Endometrial microvascular endothelial cells (primary cell): ENCODE data around the gene CCDC71L. TPM values are rescaled to one million over a fixed set of nuclear protein-coding genes. Genes with fewer than 3 reads are reported as not detected.

Source experiments
- in situ Hi-C: cut with HindIII; loops from 2 replicates; pipeline ENCODE4 v1.10.0; 2017; ENCODE audit warnings: low sequenced_read_pairs, low pct_unique_long_range_greater_than_20kb; ENCODE audit errors: inconsistent ontology term
- total RNA-seq: library from RNA; depleted of rRNA; stranded (reverse); fragments of >200 nt; gene quantifications from one replicate; pipeline ENCODE4 v1.2.3, GENCODE V29; 2015; ENCODE audit errors: inconsistent ontology term

Gene CCDC71L
- total RNA-seq, 1 donor from 2014 or later, result 35.0 TPM

DNA sequence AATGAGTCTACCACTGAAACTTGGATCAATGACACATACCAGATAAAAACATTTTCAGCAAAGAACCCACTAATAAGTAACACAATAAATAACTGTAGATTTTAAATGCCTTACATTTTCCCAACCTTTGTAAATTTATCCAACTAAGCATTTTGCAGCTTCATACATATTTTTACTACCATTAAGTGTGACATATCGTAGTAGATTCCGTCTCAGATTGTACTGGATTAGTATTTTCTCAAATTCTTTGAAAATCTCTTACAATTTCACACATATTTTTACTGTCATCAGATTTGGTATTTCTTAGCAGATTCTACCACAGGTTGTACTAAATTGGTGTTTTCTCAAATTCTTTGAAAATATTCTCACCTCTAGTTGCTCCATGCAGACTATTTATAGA, 26.0 kb downstream of the CCDC71L start:
- in situ Hi-C loops, result no loop called here

DNA sequence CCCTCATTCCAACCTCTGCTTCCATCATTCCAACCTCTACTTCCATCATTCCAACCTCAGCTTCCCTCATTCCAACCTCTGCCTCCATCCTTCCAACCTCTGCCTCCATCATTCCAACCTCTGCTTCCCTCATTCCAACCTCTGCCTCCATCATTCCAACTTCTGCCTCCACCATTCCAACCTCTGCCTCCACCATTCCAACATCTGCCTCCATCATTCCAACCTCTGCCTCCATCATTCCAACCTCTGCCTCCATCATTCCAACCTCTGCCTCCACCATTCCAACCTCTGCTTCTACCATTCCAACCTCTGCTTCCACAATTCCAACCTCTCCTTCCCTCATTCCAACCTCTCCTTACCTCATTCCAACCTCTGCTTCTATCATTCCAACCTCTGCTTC, 30.3 kb downstream of the CCDC71L start:
- in situ Hi-C loops, result no loop called here

DNA sequence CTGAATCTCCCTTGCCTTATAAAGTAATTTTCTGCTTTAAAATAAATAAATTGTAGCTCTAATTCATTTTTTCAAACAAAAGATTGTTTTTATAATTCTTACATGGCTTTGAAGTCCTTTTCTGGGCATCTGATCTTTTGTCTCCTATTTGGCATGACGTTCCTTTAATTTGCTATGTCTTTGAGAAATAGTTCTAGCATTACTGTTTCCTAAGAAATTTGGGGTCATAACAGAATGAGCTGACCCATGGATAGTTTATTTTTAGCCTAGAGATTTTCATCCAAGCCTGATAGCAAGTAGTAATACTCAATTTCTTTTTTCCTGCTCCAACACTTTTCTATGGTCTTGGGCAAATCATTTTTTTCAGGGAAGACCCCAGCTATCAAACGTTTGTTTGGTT, 31.4 kb downstream of the CCDC71L start:
- in situ Hi-C loops, result no loop called here

DNA sequence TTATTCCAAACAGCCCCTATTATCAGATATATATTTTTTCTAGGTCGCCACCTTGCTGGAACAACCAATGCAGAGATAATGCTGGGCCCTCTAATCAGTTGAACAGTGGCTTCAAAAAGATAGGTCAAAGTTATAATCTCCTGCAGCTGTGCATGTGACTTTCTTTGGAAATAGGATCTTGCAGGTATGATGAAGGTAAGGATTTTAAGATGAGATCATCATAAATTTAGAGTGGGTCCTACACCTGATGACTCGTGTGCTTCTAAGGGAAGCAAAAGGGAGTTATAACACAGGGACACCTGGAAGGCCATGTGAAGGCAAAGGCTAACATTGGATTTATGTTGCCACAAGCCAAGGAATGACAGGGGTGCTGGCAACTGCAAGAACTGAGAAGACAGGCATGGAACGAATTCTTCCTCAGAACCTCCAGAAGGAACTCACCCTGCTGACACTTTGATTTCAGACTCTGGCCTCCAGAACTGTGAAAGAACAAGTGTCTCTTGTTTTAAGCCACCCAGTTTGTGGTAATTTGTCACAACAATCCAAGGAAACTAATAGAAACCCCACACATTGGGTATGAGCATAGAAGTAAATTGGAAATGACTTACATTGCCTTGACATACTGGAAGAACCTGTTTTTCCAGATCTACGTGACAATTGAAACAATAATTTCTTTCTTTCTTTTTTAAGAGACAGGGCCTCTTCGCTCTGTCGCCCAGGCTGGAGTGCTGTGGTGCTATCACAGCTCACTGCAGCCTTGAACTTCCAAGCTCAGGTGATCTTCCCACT, 34.4 kb downstream of the CCDC71L start:
- in situ Hi-C loops, result no loop called here

DNA sequence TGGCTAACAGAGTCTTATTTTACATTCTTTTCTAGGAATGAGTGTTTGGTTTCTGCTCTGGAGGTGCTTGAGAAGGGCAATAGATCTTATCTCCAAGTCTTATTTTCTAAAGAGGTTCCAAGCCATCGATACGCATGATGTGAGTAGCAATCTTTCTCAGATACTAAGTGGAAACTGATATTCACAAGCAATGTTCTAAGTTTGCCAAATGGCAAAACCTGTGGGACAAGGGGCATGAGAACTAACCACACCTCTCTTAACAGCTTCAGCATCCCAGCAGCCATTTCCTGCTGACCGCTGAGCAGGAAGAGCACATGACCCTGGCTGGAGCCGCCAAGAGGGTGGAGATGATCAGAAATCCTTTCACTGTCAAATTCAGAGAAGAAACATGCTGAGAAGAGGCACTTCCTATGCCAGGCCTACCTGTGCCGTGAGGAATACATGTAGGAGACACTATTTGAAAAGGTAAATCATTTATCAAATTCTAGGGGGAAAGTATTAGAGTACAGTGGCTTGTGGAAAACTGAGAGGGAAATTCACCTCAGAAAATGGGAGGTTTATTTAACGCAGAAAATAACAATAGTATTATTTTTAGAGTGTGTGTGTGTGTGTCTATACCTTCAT, 35.2 kb downstream of the CCDC71L start:
- in situ Hi-C loops, result no loop called here

DNA sequence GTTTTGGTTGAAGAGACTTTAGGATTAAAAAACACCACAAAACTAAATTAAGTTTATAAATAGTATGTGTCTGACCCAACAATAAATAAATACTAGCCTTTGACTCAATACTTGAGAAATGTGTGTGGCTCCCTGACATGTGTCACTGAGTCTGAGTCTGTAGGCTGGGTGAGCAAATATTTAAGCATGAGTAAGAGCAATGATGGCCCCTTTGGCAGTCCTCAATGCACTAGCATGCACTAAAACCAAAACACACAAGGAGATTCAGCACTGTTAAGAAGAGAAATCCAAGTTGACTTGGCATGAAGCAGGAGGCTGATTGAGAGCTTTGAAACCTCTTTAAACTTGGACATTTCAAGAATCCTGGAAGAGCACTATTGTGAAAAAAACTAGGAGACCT, 37.1 kb downstream of the CCDC71L start:
- in situ Hi-C loops, result no loop called here

DNA sequence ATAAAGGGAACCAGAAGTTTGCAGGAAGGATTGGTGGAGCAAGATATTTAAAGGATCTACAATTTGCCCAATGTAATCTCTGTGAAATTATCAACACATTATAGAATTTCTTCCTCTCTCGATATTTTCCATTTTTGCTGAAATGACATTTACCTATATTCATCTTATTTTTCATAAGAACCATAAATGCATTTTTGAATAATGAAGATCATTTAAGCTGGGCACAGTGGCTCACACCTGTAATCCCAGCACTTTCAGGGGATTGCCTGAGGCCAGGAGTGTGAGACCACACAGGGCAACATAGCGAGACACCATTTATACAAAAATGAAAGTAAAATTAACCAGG, 37.7 kb downstream of the CCDC71L start:
- in situ Hi-C loops, result no loop called here

DNA sequence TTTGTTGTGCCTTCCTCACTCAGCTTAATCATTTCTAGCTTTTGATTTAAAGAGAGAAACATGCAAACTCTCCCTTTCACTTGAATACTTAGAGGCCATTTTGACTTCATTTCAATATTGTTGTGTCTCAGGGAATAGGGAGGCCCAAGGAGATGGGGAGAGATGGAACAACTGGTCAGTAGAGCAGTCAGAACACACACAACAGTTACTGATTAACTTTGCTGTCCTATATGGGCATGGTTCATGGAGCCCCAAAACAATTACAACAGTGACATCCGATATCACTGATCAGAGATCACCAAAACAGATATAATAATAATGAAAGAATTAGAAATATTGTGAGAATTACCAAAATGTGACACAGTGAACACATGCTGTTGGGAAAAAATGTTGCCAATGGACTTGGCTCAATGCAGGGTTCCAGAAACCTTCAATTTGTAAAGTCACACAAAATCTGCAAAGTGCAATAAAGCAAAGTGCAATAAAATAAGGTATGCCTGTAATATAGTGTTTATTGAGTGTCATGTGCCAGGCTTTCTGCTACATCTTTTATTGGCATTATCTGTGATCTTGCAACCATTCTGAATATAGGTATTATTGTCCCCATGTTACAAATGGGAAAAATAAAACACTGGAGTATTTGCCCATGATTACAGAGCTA, 38.2 kb downstream of the CCDC71L start:
- in situ Hi-C loops, result no loop called here

DNA sequence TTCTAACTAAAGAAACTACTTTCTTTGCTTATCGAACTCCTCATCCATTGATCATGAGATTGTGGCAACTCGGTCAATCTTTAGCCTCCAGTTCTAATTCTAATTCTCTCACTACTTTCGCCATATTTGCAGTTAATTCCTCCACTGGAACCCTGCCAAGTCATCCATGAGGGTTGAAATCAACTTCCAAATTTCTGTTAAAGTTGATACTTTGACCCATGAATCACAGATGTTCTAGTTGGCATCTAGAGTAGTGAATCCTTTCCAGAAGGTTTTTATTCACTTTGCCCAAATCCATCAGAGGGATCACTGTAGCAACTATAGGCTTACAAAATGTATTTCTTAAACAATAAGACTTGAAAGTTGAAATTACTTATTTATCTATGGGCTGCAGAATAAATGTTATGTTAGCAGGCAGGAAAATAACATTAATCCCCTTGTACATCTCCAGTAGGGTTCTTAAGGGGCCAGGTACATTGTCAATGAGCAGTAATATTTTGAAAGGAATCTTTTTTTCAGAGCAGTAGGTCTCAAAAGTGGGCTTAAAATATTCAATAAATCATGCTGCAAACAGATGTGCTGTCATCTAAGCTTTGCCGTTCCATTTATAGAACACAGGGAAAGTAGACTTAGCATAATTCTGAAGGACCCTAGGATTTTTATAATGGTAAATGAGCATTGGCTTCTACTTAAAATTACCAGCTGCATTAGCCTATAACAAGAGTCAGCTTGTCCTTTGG, 39.4 kb downstream of the CCDC71L start:
- in situ Hi-C loops, result no loop called here

DNA sequence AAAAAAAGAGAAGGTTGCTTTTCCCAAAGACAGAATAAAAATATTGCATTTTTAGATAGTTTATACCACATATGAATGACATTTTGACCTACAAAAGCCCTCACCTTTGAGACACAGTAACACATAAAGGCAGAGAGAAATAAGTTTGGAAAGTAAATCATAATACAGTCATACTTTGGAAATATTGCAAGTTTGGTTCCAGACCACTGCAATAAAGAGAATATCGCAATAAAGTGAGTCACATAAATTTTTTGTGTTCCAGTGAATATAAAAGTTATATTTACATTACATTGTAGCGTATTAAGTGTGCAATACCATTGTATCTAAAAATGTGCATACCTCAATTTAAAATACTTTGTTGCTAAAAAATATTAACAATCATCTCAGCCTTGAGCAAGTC, 40.3 kb downstream of the CCDC71L start:
- in situ Hi-C loops, result no loop called here

DNA sequence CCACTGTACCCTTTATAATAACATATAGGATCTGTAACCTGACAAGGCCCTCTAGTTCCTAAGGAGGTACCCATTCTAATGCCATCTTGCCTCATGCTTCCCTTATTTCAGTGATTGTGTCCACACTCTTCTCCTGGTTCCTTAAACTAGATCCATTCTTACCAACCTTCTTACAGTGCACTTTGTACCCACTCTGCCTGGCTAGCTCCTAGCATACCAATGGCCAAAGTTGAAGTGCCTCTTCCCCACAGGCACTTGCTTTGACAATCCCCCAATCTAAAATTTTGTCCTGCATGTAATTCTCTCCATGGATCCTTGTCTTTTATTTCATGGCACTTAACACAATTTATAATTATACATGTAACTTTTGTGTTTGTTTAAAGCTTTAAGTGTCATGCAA, 40.9 kb downstream of the CCDC71L start:
- in situ Hi-C loops, result no loop called here

DNA sequence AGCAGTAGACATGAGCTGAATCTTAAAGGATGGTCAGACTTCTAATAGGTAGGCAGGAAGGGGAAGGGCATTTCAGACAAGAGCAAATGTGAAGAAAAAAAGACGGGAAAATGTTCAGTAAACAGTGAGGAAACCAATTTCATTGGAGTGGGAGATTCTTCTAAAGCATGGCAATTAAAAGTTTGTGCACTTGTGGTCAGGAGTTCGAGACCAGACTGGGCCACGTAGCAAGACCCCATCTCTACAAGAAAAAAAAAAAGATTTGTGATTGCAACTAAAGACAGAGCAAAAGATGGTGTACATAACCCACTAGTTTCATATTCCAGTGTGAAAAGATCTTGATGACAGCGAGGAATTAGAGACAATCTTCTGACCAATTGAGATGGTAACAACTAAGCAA, 41.7 kb downstream of the CCDC71L start:
- in situ Hi-C loops, result no loop called here

DNA sequence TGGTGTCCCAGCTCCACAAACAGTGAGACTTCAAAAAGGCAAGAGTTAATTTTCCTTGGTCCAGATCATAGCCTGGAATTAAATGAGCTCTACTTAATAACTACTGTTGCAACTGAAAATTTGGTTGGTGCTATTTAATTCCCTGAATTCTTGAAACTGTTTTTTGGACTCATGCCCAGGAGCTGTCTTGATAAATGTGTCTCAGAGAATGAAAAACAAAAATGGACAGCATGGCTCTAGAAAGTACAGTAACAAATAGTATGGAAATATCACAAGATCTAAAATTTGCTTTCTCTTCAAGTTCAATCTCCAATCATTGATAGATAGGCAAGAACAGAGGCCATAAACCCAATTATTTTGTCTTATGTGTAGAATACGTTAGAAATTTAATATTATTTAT, 42.5 kb downstream of the CCDC71L start:
- in situ Hi-C loops, result no loop called here

DNA sequence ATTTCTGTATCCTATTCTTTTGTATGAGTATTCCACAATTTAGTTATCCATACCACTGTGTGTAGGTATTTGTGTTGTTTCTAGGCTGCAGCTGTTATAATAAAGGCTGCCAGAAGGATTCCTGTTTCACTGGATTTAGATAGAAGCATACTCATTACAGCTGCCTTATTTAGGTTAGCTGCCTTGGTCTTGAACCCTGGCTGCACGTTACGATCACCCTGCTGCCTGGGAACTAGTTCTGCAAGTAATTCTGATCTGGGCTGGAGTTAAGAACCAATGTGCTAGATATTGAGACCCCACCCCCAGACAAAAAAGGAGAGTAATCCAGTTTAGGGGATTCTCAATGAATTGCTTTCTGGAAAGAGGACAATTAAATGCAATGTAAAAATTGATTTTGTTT, 43.1 kb downstream of the CCDC71L start:
- in situ Hi-C loops, result no loop called here

DNA sequence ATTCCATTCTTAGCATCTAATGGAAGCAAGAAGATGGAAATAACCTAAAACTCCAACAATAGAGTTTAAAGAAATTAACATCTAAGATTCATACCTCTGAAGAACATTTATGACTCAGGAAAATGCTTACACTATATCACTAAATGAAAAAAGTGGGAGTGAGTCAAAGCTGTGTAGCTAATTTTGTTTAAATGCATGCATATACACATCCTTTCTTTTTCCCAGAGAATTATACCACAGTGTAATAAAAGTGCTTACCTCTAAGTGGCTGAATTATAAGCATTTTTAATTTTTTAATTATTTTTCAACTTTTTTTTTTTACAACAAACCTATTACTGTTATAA, 44.3 kb downstream of the CCDC71L start:
- in situ Hi-C loops, result no loop called here

DNA sequence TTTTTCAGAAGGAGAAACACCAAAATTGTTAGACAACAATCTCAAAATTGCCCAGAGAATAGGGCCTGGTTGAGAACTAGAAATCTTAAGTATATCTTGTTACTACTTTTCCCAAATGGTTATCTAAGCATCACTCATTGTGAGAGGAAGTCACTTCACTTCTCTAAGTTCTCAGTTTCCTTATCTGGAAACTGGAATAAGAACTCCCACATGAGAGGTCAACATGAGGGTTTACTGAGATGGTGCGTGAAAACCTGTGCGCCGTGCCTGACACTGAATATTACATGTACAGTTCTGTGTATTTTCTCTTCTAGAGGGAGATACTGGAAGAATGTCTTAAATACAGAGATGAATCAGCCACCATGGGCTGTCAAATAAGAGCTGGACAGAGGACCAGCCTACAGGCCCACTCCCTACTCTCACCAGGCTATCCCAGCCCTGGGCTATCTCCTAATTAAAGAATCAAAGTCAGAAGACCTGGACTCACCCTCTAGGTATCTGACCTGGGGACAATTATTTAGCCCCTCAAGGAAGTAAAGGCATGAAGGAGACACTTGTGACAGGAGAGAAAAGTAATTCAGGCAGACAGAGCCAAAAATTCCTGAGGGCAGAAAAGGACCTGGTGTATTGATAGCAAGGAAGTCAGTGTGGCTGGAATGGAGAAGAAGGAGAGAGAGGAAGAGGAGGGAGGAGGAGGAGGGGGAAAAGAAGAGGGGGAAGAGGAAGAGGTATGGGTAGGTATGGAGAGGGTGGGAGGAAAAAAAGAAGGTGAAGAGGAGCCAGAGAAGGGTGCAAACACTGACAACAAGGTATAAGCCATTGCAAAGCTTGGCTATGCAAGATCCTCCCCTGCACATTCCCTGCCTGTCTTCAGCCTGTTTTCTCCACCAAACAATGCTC, 44.9 kb downstream of the CCDC71L start:
- in situ Hi-C loops, result no loop called here

DNA sequence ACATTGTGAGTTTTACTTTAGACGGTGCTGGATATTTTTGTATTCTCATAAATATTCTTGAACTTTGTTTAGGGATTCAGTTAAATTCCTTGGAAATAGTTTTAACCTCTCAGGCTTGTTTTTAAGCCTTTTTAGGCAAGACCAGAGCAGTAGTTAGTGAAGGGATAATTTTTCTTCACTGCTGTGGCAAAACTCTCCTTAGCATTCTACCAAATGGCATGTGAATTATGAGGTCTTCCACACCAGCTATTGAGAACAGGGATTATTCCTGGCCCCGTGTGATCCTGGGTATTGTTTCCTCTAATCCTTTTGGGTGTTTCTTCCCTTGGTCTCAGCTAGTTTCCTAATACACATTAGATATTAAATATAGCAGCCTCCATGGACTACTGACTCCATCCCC, 46.2 kb downstream of the CCDC71L start:
- in situ Hi-C loops, result no loop called here

DNA sequence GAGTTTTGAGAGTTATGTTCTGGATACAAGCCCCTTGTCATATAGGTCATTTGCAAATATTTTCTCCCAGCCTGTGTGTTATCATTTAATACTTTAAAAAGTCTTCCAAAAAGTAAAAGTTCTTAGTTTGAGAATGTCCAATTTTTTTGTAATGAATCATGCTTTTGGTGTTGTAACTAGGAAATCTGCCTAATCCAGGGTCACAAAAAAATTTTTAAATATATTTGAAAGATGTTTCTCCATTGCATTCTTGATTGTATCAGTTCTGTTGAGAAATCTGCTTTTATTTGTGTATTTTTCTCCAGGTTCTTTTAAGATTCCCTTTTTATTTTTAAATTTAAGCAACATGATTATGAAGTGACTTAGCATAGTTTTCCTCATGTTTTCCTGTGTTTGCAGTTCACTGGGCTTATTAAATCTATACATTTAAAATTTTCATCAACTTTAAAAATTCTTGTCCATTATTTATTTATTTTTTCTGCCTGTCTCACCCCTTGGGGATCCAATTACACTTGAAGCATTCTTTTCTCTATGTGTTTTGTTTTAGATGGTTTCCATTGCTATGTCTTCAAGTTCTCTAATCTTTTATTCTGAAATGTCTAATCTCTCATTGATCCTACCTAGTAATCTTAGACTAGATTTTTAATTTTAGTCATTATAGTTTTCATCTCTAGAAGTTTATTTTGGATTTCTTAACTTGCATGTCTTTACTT, 47.0 kb downstream of the CCDC71L start:
- in situ Hi-C loops, result no loop called here
